Measurements from ENCODE around the gene CYP4F11.
"Not testable (repeated sequence)": the region's sequence is repeated elsewhere in the genome, so short reads cannot be mapped to it uniquely, and the experiment has no call there.

CYP4F11 gene

GRCh38 chr19:15934332-15935078, at the start of gene CYP4F11:
CYP4F11 (minus strand) TSS chr19:15934529; CDS start chr19:15934408, 121 bp downstream.
- no peak for DNase-seq (ENCODE audit: low read depth, low spot score)

- no peak for DNase-seq (ENCODE audit: low read depth, low spot score)
Measured at GRCh38 chr19:15979293-15979692, 45.0 kb upstream of the CYP4F11 start.

- DNase-seq (ENCODE audit: low read depth, low spot score), result no peak
Measured at GRCh38 chr19:15977690-15978089, 43.4 kb upstream of the CYP4F11 start.

GRCh38 chr19:15976836-15977689, 42.7 kb upstream of the CYP4F11 start:
- DNase-seq (ENCODE audit: low read depth, low spot score), result no peak

- DNase-seq (ENCODE audit: low read depth, low spot score), result no peak
Measured at GRCh38 chr19:15974856-15975255, 40.5 kb upstream of the CYP4F11 start.

GRCh38 chr19:15972043-15972442, 37.7 kb upstream of the CYP4F11 start:
- DNase-seq (ENCODE audit: low read depth, low spot score), result not testable (repeated sequence)

- DNase-seq (ENCODE audit: low read depth, low spot score), result no peak
Measured at GRCh38 chr19:15971224-15971780, 37.0 kb upstream of the CYP4F11 start.

GRCh38 chr19:15964231-15964630, 29.9 kb upstream of the CYP4F11 start:
- no peak for DNase-seq (ENCODE audit: low read depth, low spot score)

- DNase-seq (ENCODE audit: low read depth, low spot score), result no peak
Measured at GRCh38 chr19:15962319-15962718, 28.0 kb upstream of the CYP4F11 start.

GRCh38 chr19:15954820-15955219, 20.5 kb upstream of the CYP4F11 start:
- no peak for DNase-seq (ENCODE audit: low read depth, low spot score)

- no peak for DNase-seq (ENCODE audit: low read depth, low spot score)
Measured at GRCh38 chr19:15948223-15949058, 14.1 kb upstream of the CYP4F11 start, which contains the start of gene OR10H4. OR10H4 (plus strand) TSS chr19:15949008; CDS start chr19:15949008, 0 bp downstream.

GRCh38 chr19:15945301-15945700, 11.0 kb upstream of the CYP4F11 start:
- no peak for DNase-seq (ENCODE audit: low read depth, low spot score)

GRCh38 chr19:15944401-15944800, 10.1 kb upstream of the CYP4F11 start:
- DNase-seq (ENCODE audit: low read depth, low spot score), result no peak

- DNase-seq (ENCODE audit: low read depth, low spot score), result no peak
Measured at GRCh38 chr19:15937771-15938170, 3.4 kb upstream of the CYP4F11 start.

GRCh38 chr19:15936950-15937349, 2.6 kb upstream of the CYP4F11 start:
- no peak for DNase-seq (ENCODE audit: low read depth, low spot score)

- no peak for DNase-seq (ENCODE audit: low read depth, low spot score)
Measured at GRCh38 chr19:15936173-15936572, 1.8 kb upstream of the CYP4F11 start.

- DNase-seq (ENCODE audit: low read depth, low spot score), result no peak
Measured at GRCh38 chr19:15935167-15935702, 906 bp upstream of the CYP4F11 start.

GRCh38 chr19:15933761-15934331, 483 bp downstream of the CYP4F11 start:
- DNase-seq (ENCODE audit: low read depth, low spot score), result not testable (repeated sequence)

- DNase-seq (ENCODE audit: low read depth, low spot score), result no peak
Measured at GRCh38 chr19:15928321-15928720, 6.0 kb downstream of the CYP4F11 start.

GRCh38 chr19:15926484-15926883, 7.8 kb downstream of the CYP4F11 start:
- DNase-seq (ENCODE audit: low read depth, low spot score), result no peak

GRCh38 chr19:15923702-15924101, 10.6 kb downstream of the CYP4F11 start:
- DNase-seq (ENCODE audit: low read depth, low spot score), result no peak

All from activated CD4-positive, CD25-positive, alpha-beta regulatory T cell treated with anti-CD3 and anti-CD28 coated beads, Interleukin-2, amount 50 U/mL, for 16 hours (primary cell).